ENCODE data around the gene HLA-DMB. TPM values are rescaled to one million over a fixed set of nuclear protein-coding genes. Genes with fewer than 3 reads are reported as not detected.

Gene HLA-DMB
- total RNA-seq, 4 donors from 2014 or later = 3.4 to 24.8 (median 9.2) TPM

GRCh38 chr6:32975886-32976285 is 35.1 kb upstream of the HLA-DMB start:
- H3K27me3 ChIP-seq = no peaks in the 10 kb centered on the region
- intact Hi-C loops (cut with DNase I) = no loop called here
- peaks cover 13 to 67% (median 33%) of the 10 kb centered on the region in 3 donors for H3K4me1 ChIP-seq
- WGBS, 2 donors = 41 to 52% methylated on average over 2 of the region's 2 CpGs
- H3K9me3 ChIP-seq = no peaks in the 10 kb centered on the region
- H3K36me3 ChIP-seq = peaks cover 59 to 80% (median 73%) of the 10 kb centered on the region in 3 donors
- peak overlapping the region in 2 of 4 donors; percentile 71 to 92 for H3K4me3 ChIP-seq
- no peak overlapping the region for H3K27ac ChIP-seq
- DNase-seq = no peak
- TF ChIP-seq CTCF (IDR thresholded peaks at IDR 0.05) = no peak
- TF ChIP-seq POLR2A (IDR thresholded peaks at IDR 0.05) = no peak

DNA sequence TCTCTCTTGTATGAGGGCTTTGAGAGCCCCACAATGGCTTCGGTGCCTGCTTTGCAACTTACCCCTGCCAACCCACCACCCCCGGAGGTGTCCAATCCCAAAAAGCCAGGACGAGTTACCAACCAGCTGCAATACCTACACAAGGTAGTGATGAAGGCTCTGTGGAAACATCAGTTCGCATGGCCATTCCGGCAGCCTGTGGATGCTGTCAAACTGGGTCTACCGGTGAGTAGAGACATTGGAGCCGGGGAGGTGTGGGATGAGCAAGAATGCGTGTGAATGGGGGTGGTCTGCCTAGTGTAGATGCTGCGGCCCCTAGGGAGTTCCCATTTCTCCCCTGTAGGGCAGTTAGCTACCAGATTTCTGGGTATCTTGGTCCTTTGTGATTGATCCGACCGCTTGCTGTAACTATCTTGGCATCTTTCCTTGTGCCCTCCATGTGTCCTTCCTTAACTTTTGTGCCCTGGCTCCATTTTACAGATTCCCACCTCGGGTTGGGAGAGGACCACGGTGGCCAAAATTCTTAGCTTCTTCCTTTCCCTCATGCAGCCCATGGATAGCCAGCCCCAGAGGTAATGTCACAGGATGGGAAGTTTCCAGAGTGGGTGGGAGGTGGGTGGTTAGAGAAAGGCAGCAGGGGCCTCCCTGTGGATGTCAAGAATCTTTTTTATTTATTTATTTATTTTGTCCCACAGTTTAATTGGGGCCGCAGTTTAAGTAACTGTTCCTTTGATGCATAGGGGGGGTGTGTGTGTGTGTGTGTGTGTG is 33.9 kb upstream of the HLA-DMB start:
- peaks cover 48 to 69% (median 61%) of the 10 kb centered on the region in 3 donors for H3K36me3 ChIP-seq
- H3K4me3 ChIP-seq = peak overlapping the region; percentile 71 to 92 (median 87)
- no peaks in the 10 kb centered on the region for H3K27me3 ChIP-seq
- TF ChIP-seq CTCF (IDR thresholded peaks at IDR 0.05) (peak in 1 of 6 experiments; percentile 8), POLR2A (IDR thresholded peaks at IDR 0.05) (no peak)
- no peak for DNase-seq
- intact Hi-C loops (cut with DNase I) = no loop called here
- H3K9me3 ChIP-seq = no peaks in the 10 kb centered on the region
- H3K27ac ChIP-seq = peak overlapping the region in 2 of 4 donors; percentile 100
- WGBS, 2 donors = 3 to 4% methylated on average over 11 to 12 of the region's 14 CpGs
- peaks cover 13 to 57% (median 33%) of the 10 kb centered on the region in 3 donors for H3K4me1 ChIP-seq

DNA sequence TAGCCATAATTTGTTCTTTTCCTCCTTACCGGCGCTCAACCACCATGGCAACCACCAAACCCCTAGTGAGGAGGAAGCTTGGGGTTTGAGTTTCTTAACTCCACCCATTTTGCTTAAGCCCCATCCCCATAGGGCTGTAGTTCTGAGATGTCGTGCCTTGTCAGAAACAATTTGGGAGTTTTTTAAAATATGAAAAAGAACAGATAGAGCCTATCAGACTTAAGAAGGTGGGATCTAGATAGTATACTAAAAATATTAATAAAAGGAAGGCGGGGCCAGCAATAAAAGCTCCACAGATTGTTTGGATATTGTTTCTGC is 33.1 kb upstream of the HLA-DMB start:
- no peaks in the 10 kb centered on the region for H3K27me3 ChIP-seq
- peaks cover 40 to 61% (median 54%) of the 10 kb centered on the region in 3 donors for H3K36me3 ChIP-seq
- no peaks in the 10 kb centered on the region for H3K9me3 ChIP-seq
- no peak for DNase-seq
- intact Hi-C loops (cut with DNase I) = no loop called here
- 0% methylated on average over 4 of the region's 4 CpGs for WGBS, 2 donors
- TF ChIP-seq POLR2A (IDR thresholded peaks at IDR 0.05) = no peak
- TF ChIP-seq CTCF (IDR thresholded peaks at IDR 0.05) = no peak
- H3K4me1 ChIP-seq = peaks cover 13 to 51% (median 33%) of the 10 kb centered on the region in 3 donors
- peak overlapping the region; percentile 71 to 92 (median 87) for H3K4me3 ChIP-seq
- H3K27ac ChIP-seq = peak overlapping the region; percentile 93 to 100 (median 100)

DNA sequence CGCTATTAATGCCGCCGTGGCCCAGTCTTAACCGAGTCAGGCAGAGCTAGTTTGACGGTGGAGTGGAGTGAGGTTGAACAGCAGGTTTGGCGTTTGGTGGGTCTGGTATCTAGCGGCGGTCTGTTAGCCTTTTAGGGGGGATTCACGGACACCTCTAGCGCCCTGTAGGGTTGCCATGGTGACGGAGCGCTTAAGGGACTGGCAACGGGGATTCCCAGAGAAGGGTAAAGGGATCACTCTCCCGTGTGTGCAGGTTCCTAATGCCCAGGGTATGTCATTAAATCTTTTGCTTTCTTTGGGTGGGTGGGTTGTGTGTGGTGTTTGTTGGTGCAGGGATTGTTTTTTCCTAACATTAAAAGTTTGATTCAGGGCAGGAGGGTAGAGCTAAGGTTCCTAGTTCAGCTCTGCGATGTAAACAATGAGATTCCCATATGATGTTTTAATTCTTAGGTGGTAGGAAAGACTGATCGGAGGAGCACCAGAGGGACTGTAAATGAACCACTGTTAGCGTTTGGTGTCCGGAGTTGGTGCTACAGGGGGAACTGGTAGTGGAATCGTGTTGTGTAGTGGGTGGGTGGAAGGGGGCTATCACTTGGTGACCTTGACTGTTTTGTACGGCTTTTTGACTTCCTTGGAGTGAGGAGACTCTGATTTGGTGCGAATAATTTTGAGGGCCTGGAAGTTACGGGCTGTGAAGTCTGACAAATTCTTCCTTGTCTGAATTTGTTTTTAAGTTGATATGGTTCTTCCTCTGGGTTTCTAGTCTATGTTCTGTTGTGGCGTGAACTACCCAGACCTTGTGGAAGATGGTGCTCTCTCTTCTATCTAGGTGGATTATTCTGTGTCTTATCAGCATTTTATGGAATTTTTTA is 32.6 kb upstream of the HLA-DMB start:
- Histone ChIP-seq H3K27me3 (no peaks in the 10 kb centered on the region), H3K4me1 (peaks cover 13 to 45% (median 31%) of the 10 kb centered on the region in 3 donors), H3K9me3 (no peaks in the 10 kb centered on the region), H3K36me3 (peaks cover 35 to 55% (median 49%) of the 10 kb centered on the region in 3 donors), H3K27ac (peak overlapping the region; percentile 93 to 100 (median 100)), H3K4me3 (peak overlapping the region; percentile 71 to 92 (median 87))
- TF ChIP-seq POLR2A (IDR thresholded peaks at IDR 0.05) = no peak
- DNase-seq = no peak
- intact Hi-C loops (cut with DNase I) = no loop called here
- 0 to 1% methylated on average over 16 to 22 of the region's 23 CpGs for WGBS, 2 donors

GRCh38 chr6:32972353-32973143 is 31.7 kb upstream of the HLA-DMB start:
- peak overlapping the region; percentile 93 to 100 (median 100) for H3K27ac ChIP-seq
- no peaks in the 10 kb centered on the region for H3K27me3 ChIP-seq
- no peak for DNase-seq
- intact Hi-C loops (cut with DNase I) = no loop called here
- TF ChIP-seq CTCF (IDR thresholded peaks at IDR 0.05) (no peak), POLR2A (IDR thresholded peaks at IDR 0.05) (no peak)
- peaks cover 15 to 43% (median 25%) of the 10 kb centered on the region in 3 donors for H3K4me1 ChIP-seq
- no peaks in the 10 kb centered on the region for H3K9me3 ChIP-seq
- 0 to 3% methylated on average over 15 to 30 of the region's 70 CpGs for WGBS, 2 donors
- peak overlapping the region; percentile 71 to 92 (median 87) for H3K4me3 ChIP-seq
- peaks cover 27 to 47% (median 41%) of the 10 kb centered on the region in 3 donors for H3K36me3 ChIP-seq
